ENCODE measurements around the gene GABRD.

GRCh38 chr1:1973716-1974642 is 45.2 kb upstream of the GABRD start:
- TF ChIP-seq, protein P1, sequence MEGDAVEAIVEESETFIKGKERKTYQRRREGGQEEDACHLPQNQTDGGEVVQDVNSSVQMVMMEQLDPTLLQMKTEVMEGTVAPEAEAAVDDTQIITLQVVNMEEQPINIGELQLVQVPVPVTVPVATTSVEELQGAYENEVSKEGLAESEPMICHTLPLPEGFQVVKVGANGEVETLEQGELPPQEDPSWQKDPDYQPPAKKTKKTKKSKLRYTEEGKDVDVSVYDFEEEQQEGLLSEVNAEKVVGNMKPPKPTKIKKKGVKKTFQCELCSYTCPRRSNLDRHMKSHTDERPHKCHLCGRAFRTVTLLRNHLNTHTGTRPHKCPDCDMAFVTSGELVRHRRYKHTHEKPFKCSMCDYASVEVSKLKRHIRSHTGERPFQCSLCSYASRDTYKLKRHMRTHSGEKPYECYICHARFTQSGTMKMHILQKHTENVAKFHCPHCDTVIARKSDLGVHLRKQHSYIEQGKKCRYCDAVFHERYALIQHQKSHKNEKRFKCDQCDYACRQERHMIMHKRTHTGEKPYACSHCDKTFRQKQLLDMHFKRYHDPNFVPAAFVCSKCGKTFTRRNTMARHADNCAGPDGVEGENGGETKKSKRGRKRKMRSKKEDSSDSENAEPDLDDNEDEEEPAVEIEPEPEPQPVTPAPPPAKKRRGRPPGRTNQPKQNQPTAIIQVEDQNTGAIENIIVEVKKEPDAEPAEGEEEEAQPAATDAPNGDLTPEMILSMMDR (IDR thresholded peaks at IDR 0.05): no peak
- TF ChIP-seq POLR2A (IDR thresholded peaks at IDR 0.05): no peak
